HG03045 (cell line): Measurements from ENCODE around the gene PIAS4.

Experiments
- ATAC-seq: cut with Tn5 transposase; IDR thresholded peaks from one replicate; pipeline ENCODE4 v1.9.1; 2021; ENCODE audit warnings: mild to moderate bottlenecking, moderate library complexity; ENCODE audit not compliant: unreplicated experiment

PIAS4 gene

DNA sequence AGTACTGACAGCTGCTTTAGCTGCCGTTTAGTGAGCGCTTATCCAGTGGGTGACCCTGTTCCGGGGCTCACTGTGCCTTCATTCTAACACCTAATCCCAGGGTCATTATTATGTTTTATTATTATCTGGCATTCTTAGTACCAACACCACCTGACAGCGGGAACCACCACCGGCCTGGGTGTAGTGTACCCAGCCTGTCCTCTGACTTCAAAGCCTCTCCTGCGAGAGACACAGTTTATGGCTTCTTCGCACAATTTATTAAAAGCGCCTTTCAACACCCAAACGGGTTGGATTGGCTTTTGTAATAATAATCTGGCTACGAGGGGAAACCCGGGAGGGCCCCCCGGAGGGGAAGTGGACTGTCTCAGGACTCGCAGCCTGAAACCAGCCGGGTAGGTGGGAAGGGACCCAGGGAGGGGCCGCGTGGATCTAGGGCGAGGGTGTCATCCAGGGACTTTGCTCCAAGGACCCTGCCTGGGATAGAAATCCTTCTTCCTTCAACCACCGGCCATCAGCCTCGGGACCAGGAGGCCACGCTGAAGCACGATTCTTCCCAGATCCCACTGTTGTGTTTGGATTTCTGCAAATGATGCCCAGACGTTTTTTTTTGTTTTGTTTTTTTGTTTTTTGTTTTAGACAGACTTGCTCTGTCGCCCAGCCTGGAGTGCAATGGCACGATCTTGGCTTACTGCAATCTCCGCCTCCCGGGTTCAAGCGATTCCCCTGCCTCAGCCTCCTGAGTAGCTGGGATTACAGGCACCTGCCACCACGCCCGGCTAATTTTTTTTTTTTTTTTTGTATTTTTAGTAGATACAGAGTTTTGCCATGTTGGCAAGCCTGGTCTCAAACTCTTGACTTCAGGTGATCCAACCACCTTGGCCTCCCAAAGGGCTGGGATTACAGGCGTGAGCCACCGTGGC is 60.8 kb downstream of the PIAS4 start:
- no peak for ATAC-seq

DNA sequence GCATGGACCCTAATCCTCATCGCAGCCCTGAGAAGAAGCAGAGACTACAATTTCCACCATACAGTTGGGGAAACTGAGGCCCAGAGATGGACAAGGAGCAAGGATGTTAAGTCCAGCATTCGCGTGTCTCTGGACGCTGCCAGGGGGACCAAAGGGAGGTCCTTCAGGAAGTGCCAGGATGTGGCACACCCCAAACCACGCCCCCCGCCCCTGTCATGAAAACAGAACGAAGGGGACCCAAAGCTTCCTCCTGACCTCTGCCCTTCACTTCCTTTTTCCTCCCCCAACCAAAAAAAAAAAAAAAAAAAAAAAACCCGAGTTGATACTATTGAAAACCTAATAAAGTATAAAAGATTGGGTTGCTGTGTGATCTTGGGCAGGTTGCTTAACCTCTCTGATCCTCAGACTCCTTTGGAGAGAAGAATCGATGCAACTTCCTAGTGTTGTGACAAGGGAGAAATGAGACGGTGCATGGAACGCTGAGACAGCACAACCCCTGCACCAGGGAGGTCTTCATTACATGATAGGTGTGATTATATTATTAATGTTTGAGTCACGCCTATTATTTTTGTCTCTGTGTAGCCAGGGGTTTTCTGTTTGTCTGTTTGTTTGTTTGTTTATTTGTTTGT is 61.9 kb downstream of the PIAS4 start:
- ATAC-seq: no peak

DNA sequence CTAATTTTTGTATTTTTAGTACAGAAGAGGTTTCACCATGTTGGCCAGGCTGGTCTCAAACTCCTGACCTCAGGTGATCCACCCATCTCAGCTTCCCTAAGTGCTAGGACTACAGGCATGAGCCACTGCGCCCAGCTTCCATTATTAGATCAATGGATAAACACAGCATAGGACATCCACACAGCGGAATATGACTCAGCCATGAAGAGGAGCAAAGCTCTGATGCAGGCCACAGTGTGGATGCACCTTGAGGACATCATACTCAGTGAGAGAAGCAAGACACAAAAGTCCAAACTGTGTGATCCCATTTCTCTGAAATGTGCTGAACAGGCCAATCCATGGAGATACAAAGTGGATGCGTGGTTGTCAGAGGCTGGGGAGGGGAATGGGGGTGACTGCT is 64.1 kb downstream of the PIAS4 start:
- ATAC-seq: no peak

DNA sequence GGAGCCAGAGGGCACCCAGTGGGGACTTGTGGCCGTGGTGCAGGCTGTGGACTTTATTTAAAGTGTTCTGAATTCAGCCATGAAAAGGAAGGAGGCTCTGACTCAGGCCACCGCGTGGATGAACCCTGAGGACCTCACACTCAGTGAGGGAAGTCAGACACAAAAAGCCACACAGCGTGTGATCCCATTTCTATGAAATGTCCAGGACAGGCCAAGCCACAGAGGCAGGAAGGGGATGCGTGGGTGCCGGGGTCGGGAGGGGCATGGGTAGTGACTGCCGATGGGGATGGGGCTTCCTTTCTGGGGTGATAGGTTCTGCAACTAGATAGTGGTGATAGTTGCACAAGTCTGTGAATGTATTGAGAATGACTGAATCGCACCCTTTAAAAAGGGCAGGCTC is 67.8 kb downstream of the PIAS4 start:
- ATAC-seq: no peak

DNA sequence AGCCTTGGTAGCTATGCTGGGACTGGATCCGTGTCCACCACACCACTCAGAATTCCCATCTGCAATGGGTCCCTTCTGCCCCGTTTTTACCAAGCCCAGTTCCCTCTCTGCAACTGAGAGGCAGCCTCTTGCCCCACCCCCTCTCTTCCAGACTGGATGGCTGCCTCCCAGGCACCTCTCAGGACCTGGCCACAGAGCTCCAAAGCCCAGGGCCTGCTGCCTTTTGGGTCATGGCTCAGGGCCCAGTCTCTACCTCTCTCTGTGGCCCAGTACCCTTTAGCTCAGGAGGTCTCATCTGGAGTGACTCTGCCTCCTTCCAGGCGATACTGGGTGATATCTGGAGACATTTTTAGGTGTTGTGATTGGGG is 69.5 kb downstream of the PIAS4 start:
- ATAC-seq: no peak

DNA sequence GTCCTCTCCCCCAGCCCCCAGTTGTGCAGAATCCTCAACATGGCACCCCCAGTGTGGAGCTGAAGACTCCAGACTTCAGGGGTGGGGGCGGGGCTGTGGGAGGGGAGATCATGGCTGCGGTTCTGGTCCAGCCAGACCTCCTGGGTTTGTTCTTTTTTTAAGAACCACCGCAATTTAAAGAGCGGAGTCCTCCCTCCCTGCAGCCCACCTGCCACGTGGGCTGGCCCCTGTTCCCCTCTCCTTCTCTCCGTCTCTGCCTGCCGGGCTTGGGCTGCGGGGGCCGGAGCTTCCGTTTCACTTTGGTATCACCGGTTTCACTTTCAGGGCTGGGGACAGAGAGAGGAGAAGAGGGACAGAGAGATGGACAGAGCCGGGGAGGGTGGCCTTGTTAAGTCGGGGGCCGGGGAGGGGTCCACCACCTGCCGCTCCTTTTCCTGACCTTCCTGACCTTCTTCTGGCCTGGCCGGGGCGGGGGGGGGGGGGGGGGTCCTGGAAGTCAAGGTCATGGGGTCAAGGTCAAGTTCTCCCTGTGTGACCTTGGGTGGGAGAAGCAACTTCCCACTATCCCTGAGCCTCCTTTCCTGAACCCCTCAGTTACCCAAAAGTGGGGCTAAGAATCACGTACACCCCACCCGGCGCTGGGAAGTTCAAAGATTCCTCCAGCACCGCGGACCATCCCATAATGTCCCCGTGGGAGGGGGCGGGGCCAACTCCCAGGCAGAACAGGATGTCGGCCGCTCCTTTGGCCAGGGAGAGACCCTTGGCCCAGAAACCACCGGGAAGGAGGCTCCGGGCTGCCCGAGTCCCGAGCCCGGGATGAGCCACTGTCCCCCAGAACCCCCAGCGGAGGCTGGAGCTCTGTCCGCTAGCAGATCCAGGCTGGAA is 70.5 kb downstream of the PIAS4 start:
- ATAC-seq: no peak

DNA sequence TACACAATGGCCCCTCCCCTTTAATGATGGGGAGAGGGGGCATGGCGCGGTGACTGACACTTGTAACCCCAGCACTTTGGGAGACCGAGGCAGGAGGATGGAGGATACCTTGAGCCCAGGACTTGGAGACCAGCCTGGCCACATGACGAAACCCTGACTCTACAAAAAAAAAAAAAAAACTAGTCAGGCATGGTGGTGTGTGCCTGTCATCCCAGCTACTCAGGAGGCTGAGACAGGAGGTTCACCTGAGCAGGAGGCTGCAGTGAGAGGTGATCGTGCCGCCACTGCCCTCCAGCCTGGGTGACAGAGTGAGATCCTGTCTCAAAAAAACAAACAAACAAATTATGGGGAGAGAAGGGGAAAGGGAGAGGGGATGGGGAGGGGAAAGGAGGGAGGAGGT is 72.9 kb downstream of the PIAS4 start:
- no peak for ATAC-seq

DNA sequence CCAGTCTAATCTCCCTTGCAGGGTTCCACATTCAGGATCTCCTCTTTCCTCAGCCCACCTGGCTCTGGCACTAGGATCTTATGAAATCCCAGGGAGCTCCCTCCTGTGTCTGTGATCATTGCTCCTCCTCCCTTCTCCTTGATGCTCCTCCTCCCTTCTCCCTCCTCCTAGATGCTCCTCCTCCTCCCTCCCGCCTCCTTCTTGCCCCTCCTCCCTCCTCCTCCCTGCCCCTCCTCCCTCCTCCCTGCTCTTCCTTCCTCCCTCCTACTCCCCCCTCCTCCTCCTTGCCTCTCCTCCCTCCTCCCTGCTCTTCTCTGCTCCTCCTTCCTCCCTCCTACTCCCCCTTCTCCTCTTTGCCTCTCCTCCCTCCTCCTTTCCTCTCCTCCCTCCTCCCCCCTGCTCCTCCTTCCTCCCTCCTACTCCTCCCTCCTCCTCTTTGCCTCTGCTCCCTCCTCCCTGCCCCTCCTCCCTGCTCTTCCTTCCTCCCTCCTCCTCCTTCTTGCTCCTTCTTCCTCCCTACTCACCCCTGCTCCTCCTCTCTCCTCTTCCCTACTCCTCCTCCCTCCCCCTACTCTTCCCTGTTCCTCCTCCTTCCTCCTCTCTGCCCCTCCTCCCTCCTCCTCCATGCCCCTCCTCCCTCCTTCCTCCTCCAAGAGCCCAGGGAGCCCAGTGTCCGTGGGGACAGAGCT is 74.0 kb downstream of the PIAS4 start:
- no peak for ATAC-seq

DNA sequence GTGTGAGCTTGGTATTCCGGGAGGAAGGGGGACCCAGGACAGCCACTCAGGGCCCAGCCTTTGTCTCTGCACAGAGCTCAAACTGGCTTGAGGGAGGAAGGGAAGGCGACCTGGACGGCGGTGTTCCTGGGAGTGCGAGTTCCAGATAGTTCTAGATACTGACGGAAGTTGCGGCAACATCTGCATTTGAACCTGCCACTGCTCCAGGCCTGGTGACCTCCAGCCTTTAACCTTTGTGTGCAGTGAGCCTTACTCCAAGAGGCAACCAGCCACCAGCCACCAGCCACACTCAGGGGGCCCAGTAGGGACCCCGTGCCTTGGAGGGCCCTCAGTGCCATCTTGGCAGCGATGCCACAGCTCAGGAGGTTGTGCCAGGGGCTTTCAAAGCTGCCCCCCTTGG is 74.6 kb downstream of the PIAS4 start:
- ATAC-seq: no peak

DNA sequence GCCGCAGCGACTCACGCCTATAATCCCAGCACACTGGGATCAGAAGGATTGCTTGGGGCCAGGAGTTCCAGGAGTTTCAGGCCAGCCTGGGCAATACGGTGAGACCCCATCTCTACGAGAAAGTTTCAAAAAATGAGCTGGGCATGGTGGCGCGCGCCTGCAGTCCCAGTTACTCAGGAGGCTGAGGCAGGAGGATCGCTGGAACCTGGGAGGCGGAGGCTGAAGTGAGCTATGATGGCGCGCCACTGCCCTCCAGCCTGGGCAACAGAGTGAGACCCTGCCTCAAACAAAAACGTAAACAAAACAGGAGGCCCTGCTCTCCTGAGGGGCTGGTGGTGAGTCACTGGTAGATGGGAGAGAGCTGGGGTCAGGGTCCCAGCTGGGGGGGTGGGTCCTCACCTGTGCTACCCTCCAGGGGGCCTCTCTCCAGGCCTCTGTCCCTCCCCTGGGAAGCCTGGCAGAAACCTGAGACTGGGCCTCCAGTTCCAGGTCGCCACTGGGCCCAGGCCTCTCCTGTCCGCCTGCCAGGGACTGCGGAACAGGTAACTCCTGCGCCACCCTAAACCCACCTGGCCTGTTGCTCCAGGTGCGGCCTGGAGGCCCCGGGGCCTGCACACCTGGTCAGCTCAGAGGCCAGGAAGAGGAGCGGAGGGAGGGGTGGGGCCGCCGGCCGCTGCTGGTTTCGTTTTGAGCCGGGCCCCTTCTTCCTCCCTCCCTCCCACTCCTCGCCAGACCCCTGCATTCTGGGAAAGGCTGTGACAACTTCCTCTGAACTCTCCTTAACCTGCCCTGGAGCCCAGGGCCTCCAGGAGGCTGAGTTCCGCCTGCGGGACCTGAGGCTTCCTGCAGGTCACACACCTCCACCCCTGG is 76.4 kb downstream of the PIAS4 start:
- no peak for ATAC-seq

DNA sequence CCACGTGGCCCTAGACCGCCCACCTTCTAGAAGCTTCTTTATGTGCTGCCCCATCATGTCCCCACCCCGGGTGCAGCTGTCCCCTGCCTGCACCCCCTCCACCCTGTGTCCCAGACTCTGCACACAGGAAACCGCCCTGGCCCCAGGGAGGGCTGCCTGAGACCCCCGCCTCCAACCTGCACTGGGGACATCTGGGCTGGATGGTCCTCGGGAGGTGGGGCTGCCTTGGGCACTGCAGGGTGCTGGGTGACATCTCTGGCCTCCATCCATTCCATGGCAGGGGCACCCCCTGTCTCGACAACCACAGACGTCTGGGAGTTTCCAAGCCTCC is 77.0 kb downstream of the PIAS4 start:
- no peak for ATAC-seq

DNA sequence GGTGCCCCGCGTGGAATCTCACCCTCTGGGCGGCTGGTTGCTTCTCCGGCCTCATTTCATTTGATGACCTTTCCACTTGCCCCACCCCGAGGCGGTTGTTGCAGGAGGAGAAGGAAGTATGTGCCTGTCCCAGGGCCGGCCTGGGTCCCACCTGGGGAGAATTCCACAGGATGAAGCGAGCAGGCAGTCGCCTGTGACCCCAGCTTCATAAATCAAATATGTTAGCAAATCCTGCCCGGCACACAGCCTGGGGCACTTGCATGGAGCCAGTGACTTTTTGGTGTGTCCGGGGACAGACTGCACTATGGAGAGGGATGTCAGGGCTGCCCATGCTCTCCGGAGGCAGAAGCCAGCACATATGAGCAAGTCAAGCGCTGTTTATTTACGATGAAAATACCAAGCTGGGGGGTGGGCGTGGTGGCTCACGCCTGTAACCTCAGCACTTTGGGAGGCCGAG is 78.9 kb downstream of the PIAS4 start:
- no peak for ATAC-seq

DNA sequence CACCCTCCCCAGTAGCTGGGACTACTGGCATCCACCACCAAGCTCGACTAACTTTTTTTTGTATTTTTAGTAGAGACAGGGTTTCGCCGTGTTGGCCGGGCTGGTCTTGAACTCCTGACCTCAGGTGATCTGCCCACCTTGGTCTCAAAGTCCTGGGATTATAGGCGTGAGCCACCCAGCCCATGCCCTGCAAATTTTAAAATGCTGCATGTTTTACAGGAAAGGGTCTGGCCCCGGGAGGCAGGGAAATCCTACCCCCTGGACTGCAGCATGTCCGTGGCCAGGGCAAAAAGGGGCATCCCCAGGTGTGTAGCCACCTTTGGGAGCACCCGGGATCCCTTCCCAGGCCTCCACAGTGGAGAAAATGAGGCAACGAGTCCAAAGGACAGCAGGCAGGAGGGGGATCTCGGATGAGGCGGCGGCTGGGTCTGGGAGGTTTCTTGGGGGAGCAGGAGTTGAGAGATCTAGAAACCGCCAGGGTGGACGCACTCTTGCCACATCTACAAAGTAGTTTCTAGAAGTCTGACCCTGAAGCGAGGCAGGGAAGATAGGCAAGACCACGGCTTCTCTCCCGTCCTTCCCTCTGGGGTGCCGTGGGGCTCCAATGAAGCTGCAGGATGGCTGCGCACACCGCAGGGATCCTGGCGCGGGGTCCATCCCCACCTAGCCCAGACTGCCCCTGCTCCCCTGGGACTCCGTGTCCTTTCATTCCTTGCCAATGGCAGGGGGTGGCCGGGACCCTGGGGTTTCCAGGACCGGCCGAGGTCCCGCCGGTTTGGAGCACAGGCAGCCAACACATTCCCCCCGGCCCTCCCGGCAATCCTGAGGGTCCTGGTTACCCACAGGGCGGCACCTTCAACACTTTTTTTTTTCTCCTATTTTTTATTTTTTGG is 80.5 kb downstream of the PIAS4 start:
- ATAC-seq: no peak

DNA sequence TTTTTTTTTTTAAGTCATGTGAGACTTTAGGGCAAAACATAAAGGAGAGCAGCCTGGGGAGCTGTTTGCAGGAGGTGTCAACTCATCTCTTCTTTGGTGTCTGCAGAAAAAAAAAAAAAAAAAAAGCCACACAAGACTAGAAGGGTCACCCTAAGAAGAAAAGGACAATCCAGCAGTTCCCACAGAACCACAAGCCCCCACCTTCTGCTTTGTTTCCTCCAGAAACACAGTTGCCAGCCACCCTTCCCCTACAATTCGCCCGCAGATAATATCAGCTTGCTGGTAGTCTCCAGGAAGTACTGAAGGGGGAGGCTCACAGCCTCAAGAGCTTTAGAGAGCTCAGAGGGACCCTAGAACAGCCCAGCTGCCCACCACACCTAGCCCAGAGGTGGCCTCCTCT is 81.4 kb downstream of the PIAS4 start:
- ATAC-seq: no peak
